PC-3 (cell line): Measurements from ENCODE around the gene C1S.

ENCODE experiments used
- CTCF ChIP-seq: fragments of 300-600 bp; sonication (generic); conservative IDR thresholded peaks from 2 replicates; pipeline ENCODE4 v1.5.1; 2017; ENCODE audit warnings: antibody characterized with exemption, low read depth, mild to moderate bottlenecking, low read length
- EZH2 ChIP-seq: fragments of 300-600 bp; sonication (generic); IDR thresholded peaks from one replicate; pipeline ENCODE4 v1.6.1; 2017; ENCODE audit warnings: antibody characterized with exemption, mild to moderate bottlenecking, low read length; ENCODE audit not compliant: unreplicated experiment
- EZH2phosphoT487 ChIP-seq: fragments of 300-600 bp; sonication (generic); IDR thresholded peaks from 2 replicates; pipeline ENCODE4 v1.6.1; 2018; ENCODE audit warnings: mild to moderate bottlenecking, antibody characterized with exemption, low read length, borderline replicate concordance

- TF ChIP-seq CTCF (no peak), EZH2 (no peak), EZH2phosphoT487 (no peak)
Measured at GRCh38 chr12:7023114-7023513, 37.4 kb upstream of the C1S start.
